Measurements from ENCODE around the gene PLAU.
"Not testable (repeated sequence)": the region's sequence is repeated elsewhere in the genome, so short reads cannot be mapped to it uniquely, and the experiment has no call there.

The PLAU gene

DNA sequence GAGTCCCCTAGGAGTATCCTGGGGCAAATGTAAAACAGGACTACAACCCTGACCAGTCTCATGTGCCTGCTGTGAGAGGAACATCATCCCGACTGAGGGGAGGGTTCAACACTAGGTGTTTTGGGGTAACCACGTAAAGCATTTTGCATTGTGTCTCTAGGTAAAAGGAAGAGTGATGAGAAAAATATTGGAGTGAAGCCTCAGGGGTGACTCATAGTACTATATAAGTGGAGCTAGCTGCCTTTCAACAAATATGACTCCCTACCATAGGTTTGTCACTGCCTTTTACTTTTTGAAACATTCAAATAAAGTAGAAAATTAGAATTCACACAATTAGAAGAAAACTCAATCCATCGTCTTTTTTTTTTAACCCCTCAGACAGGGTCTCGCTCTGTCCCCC lies 34.0 kb upstream of the PLAU start:
- no peak for FAIRE-seq

GRCh38 chr10:73877533-73878160 lies 33.3 kb upstream of the PLAU start:
- FAIRE-seq, result no peak

DNA sequence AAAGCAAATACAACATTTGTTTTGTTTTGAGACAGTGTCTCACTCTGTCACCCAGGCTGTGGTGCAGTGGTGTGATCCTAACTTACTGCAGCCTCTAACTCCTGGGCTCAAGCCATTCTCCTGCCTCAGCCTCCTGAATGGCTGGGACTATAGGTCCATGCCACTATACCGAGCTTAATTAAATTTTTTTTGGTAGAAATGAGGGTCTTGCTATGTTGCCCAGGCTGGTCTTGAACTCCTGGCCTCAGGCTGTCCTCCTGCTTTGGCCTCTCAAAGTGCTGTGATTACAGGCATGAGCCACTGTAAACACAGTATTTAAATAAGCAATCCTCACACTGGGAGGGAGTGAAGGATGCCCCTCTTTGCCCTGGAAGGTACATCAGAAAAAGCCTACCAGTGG lies 32.6 kb upstream of the PLAU start:
- FAIRE-seq, result no peak

DNA sequence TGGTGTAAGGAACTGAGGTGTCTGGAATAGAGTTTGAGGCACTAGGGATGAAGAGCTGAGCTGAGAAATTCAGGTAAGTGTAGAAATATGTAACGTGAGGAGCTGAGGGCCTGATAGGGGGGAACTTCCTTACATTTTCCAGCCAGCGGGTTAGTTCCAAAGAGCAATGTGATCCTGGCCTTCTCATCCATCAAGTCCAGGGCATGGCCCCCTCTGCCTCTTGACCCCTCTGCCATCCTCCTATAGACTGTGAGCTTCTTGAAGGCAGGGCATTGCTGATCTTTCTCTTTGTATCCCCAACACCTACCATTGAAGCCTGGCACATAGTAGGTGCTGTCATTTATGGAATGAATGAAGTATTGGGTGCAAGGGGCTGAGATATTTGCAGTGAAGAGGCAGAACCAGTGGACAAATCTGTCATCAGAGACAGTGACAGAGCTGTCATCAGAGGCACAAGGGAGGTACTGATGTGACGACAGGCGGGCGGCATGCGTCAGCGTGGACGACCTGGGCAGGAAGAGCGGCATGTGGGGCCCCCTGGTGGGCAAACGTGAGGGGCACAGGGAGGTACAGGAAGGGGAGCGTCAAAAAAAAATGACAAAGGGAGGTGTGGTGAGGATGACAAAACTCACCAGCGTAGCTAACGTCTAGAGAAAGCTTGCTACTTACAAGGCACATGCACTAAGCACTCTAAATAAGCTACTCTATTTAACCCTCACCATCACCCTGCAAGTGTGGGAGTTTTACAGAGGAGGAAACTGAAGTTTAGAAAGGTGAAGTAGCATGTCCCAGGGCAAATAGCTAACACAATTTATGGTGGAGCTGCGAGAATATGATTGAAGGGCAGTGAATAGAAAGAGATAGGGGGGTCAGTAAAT lies 31.4 kb upstream of the PLAU start:
- no peak for FAIRE-seq

DNA sequence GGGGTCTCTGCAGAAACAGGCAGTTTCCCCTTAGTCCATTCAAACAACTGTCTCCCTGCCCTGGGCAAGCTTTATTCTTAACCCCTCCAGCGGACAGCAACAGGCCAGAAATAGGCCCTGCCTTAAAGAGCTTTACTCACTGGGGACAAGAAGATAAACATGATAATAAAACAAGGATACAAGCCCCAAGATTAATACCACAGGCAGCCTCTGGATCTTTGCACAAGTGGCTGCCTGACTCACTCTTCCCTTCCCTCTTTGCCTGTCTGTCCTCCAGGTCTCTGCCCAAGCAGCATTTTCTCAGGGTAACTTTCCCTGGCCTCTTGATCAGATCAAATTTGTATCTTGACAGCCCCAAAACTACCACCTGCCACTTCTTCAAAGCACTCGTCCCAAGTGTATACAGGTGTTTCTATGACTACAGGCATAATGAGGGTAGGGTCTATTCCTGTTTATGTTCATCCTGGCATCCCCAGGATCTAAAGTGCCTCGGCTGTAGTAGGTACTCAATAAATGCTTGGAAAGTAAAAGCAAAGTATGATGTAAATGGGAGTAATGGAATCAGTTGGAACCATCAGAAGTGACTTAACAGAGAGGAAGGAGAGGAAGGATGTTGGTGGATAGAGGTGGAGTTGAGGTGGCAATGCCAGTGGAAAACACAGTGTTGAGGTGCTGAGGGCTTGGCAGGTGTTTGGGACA lies 29.6 kb upstream of the PLAU start:
- FAIRE-seq, result no peak

DNA sequence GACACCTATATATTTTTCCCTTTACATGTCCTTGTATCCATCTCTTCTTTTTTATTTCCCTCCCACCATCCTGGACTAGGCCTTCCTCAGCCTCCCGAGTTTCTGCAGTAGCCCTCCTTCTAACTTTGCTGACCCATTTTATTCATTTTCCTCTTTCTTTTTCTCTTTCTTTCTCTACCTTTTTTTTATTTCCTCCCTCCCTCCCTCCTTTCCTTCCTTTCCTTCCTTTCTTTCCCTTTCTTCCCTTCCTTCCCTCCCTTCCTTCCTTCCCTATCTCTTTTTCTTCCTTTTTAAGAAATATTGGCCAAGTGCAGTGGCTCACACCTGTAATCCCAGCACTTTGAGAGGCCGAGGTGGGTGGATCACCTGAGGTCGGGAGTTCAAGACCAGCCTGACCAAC lies 26.9 kb upstream of the PLAU start:
- no peak for FAIRE-seq

DNA sequence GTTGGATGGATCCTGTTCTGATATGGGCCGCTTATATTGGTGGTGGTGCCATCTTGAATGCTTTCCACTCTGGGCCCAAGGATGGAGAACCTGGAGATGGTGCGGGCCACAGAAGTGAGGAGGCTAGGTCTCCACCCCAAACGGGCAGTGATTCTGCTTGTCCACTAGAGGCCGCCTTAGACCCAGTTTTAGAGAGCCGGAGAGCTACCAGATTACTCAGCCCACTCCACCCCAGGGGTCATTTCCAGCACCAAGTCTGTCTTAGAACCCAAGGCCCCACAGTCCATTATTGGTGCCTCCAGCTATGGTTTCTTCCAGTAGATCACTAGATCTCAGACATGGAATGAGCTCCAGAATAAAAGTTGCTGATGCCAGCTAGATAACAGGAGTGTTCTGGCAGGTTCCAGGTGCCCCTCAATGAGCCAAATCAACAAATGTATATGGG lies 24.8 kb upstream of the PLAU start:
- FAIRE-seq, result no peak

DNA sequence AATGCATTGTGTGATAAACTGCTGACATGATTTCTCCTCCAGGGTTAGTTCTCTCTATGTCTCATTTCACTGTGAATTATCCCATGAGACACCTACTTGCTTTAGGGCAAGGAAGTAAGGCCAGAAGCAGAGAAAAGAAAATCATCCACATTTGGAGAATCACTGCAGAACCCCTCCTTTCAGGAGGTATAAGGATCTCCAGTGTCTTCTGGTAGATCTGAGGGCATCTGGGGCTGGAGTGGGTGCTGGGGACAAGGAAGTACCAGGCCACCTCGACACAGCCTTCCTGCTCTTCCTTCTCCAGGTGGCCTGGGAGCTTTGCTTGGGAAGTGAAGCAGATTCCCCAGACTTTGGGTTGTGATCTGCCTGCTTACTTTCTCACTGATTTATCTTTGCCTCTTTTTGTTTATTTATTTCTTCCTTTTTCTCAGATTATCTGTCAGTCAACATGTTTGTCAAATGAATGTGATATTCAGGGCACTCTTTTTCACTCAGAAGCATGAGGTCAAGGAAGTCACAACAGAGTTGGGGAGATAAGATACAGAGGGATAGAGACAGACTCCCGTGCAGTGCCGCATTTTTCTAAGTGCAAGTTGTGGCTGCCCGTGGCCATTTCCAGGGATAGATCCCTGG lies 24.2 kb upstream of the PLAU start:
- no peak for FAIRE-seq

DNA sequence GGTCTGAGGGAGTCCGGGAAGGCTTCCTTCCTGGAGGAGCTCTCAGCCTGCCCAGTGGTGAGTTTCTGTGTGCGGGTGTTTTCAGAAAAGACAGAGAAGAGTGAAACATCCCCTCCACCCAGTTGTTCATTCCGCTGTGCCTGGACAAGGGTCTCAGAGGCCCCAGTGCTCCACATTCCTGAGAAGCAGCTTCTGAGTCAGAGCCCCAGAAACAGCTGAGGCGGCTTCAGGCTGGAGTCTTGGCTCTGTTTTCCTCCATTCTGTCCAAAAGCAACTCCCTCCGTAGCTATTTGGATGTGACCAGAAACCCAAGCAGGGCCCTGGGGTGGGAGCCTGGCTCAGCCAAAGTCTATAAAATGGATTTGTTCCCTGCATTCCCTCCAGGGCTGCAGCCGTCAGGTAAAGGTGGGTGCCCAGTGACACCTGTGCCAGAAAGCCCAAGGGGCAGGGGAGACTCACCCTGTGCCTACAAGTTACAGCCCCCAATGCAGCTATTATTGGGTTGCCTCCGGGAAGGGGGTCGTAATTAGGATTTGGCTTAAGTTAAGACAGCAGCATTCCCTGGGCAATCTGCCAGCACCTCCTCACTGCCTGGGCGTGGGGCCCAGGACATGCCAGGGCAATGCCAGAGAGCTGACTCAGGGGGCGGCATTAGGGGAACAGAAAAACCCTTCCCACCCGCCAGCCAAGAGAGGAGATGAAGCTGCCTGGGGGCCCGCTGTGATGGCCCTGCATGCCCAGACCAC lies 23.5 kb upstream of the PLAU start:
- no peak for FAIRE-seq

DNA sequence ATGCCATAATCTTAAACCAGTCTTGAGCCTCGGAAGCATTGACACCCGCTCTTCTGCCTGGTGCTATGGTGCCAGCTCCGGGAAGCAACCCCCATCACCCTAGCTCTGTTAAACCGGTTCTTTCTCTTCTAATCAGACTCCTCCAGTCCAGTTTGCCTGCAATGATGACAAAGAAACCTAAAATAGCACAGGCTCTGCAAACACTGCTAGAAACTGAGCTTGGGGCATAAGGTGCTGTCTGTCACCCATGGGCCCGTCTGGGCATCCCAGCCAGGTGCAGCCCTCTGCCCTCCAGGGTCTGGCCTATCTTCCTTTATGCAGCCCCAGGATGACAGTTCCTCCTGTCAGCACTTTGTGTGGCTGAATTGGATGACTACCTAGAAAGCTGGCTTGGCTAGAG lies 22.4 kb upstream of the PLAU start:
- FAIRE-seq, result no peak

DNA sequence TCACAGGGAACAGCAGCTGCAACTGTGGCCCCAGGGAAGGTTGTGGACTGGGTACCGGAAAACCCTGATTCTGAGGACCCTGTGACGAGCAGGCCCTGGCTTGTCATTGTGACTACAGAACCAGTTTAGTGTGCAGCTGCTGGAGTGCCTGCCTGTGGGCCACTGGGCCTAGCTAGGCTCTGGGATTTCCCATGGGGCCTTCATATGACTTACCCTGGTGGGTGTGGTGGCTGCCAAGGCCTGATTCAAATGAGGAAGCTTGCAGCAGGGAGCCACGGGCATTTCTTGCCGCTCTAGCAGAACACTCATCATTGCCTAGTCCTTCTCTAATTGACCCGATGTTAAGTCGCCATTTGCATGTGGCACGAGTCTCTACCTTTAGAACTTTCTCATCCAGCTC lies 21.9 kb upstream of the PLAU start:
- no peak for FAIRE-seq

DNA sequence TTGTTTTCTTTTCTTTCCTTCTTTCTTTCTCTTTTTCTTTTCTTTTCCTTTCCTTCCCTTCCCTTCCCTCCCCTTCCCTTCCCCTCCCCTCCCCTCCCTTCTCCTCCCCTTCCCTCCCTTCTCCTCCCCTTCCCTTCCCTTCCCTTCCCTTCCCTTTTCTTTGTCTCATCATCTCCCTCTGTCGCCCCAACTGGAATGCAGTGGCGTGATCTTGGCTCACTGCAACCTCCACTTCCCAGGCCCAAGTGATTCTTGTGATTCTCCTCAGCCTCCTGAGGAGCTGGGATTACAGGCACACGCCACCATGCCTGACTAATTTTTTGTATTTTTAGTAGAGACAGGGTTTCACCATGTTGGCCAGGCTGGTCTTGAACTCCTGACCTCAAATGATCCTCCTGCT lies 21.5 kb upstream of the PLAU start:
- not testable (repeated sequence) for FAIRE-seq

GRCh38 chr10:73890261-73890660 lies 20.7 kb upstream of the PLAU start:
- FAIRE-seq, result no peak

DNA sequence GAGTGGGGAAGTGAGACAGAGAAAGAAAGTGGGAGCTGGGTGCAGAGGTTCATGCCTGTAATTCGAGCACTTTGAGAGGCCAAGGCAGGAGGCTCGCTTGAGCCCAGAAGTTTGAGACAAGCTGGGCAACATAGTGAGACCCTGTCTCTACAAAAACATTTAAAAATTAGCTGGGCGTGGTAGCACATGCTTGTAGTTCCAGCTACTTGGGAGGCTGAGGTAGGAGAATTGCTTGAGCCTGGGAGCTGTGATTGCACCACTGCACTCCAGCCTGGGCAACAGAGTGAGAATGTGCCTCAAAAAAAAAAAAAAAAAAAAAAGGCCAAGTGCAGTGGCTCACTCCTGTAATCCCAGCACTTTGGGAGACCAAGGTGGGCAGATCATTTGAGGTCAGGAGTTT lies 20.1 kb upstream of the PLAU start:
- FAIRE-seq, result not testable (repeated sequence)

GRCh38 chr10:73891540-73891939 lies 19.4 kb upstream of the PLAU start:
- FAIRE-seq, result no peak

- FAIRE-seq, result no peak
Measured at GRCh38 chr10:73892310-73893030, 18.5 kb upstream of the PLAU start.

GRCh38 chr10:73893426-73893825 lies 17.5 kb upstream of the PLAU start:
- FAIRE-seq, result no peak

DNA sequence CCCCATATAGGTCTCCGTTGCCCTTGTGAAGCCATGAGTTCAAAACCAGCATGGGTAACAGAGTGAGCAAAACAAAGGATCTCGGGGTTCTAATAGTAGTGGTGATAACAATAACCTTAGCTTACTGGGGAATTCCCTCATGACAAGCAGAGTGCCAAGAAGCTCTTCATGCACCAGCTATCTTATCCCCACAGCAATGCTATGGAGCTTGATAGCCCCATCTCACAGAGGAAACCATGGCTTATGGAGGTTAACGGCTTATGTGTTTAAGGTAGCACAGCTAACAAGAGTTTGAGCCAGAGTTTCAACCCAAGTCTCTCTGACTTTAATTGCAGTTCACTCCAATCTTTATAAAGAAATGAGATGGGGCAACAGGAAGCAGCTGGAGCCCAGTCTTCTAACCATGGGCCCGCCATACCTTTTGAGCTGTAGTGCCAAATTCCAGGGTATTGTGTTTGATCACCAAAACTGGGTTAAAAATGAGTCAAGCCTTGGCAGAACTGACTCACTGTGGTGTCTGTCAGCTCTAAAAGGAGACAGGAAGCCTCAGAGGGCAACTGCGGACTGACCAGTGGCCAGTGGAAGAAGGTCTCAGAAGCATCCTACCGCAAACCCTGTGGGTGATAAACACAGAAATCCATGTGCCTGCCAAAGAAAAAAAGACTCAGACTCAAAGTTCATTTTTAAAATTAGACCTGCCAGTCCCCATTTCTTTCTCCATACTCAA lies 16.5 kb upstream of the PLAU start:
- FAIRE-seq, result no peak

DNA sequence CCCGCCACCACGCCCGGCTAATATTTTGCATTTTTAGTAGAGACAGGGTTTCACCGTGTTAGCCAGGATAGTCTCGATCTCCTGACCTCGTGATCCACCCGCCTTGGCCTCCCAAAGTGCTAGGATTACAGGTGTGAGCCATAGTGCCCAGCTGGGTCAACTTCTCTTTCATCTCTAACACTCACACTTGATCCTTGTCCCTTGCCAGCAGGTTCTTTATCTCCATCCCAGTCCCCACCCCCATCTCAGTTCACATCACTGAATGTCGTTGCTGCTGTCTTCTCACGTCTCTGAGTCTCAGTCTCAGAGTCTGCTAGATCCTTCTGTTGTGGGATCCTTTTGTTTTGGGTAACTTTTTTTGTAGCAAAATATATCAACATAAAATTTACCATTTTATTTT lies 15.6 kb upstream of the PLAU start:
- FAIRE-seq, result not testable (repeated sequence)

GRCh38 chr10:73897693-73898092 lies 13.2 kb upstream of the PLAU start:
- FAIRE-seq, result no peak

GRCh38 chr10:73898730-73899410 lies 12.1 kb upstream of the PLAU start:
- FAIRE-seq, result no peak
